Activated CD4-positive, alpha-beta T cell treated with anti-CD3 and anti-CD28 coated beads, Interleukin-2, amount 10 ng/mL, durations not matched to agents 7 days and 5 days (primary cell): Measurements from ENCODE around the gene RPL36. TPM values are rescaled to one million over a fixed set of nuclear protein-coding genes. Genes with fewer than 3 reads are reported as not detected.
"Not testable (repeated sequence)": the region's sequence is repeated elsewhere in the genome, so short reads cannot be mapped to it uniquely, and the experiment has no call there.

Experiments used
- CTCF ChIA-PET: fragments of 350-600 bp; sonication (Branson Sonifier 250); formaldehyde crosslinking; loops from one replicate; lab custom pipeline; 2021; ENCODE audit warnings: antibody characterized with exemption; lab: Charles Lee
- POLR2A ChIA-PET: fragments of 350-600 bp; sonication (Branson Sonifier 250); formaldehyde crosslinking; loops from one replicate; lab custom pipeline; 2021; ENCODE audit warnings: antibody characterized with exemption; lab: Charles Lee
- DNase-seq: peaks from one replicate; pipeline ENCODE4 v3.0.0-alpha.2; 2020
- H3K27ac Mint-ChIP-seq: one replicate; pipeline ENCODE4 v1.8.0; 2021; ENCODE audit warnings: mild to moderate bottlenecking, moderate library complexity, mixed read lengths
- H3K27me3 Mint-ChIP-seq: one replicate; pipeline ENCODE4 v1.8.0; 2021; ENCODE audit warnings: mixed read lengths
- H3K36me3 Mint-ChIP-seq: one replicate; pipeline ENCODE4 v1.8.0; 2021; ENCODE audit warnings: low read depth, mixed read lengths
- H3K4me1 Mint-ChIP-seq: one replicate; pipeline ENCODE4 v1.8.0; 2021; ENCODE audit warnings: mixed read lengths
- H3K4me3 Mint-ChIP-seq: one replicate; pipeline ENCODE4 v1.8.0; 2021; ENCODE audit warnings: mild to moderate bottlenecking, moderate library complexity, mixed read lengths
- H3K9me3 Mint-ChIP-seq: one replicate; pipeline ENCODE4 v1.8.0; 2021; ENCODE audit warnings: mixed read lengths
- total RNA-seq, 2 experiments: library from RNA; stranded (reverse); gene quantifications; one replicate each; pipeline ENCODE4 v1.2.3, GENCODE V29; 2021

The RPL36 gene
- total RNA-seq, 2 experiments from 2014 or later, result 880 to 925 TPM

DNA sequence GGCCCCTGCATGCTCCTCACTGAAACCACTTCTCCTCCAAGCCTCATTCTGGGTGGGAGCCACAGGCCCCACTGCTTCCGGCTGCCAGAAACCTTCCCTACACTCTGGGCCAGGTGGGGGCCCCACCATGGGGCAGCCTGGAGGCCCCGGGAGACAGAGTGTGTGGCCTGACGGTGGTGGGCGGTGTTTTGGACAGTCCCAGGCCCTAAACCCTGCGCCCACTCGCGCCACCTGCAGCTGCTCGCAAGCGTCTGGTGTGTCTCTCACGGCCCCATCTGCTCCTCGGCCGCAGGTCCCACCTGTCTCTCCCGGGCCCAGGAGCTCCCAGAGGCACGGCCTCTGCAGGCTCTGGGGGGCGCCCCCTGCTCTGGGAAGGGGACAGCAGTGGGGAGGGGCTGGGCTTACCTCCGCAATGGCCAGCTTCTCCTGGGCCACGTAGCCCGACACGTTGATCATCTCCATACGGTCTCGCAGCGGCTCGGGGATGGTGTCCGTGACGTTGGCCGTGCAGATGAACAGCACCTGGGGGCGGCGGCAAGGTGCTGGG is 5.6 kb downstream of the RPL36 start:
- no peak overlapping the region for H3K27ac Mint-ChIP-seq
- H3K4me3 Mint-ChIP-seq, result no peak overlapping the region
- POLR2A ChIA-PET, result no interaction called here
- H3K9me3 Mint-ChIP-seq, result no peaks in the 10 kb centered on the region
- no peaks in the 10 kb centered on the region for H3K27me3 Mint-ChIP-seq
- peaks cover 33% of the 10 kb centered on the region for H3K36me3 Mint-ChIP-seq
- CTCF ChIA-PET, result interaction anchor here (1.4 kb wide), 1 partner anchor 109 kb away, joined by 4 read pairs; the partner anchor contains the start of gene NRTN
- no peak for DNase-seq
- H3K4me1 Mint-ChIP-seq, result peaks cover 10% of the 10 kb centered on the region

DNA sequence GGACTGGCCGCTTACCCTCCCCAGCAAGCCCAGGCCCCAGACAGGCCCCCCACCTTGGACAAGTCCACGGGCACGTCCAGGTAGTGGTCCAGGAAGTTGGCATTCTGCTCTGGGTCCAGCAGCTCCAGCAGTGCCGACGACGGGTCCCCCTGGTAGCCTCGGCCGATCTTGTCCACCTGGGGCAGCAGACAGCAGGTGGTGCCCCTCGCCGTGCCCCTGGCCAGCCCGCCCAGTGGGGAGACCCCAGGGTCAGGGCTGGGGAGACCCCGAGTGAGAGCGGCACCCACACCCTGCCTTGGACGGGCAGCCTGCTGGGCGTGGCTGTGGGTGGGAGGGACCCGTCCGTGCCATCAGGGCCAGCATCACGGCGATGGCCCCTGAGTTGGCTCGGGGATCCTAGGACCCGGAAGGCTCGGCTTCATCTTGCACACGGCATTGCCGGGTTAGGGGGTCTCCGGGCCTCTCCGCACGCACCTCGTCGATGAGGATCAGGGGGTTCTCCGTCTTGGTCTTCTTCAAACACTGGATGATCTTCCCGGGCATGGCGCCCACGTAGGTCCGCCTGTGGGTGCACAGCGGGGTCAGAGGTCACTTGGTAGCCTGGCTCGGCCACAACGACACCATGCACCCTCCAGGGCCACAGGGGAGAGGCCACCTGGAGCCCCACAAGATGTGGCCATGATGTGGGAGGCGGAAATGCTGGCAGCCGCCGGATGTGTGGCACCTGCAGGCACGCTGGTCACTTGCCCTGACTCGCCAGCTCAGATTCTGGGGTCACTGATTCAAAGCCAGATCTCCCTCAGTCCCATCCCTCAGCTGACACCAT is 6.3 kb downstream of the RPL36 start:
- Mint-ChIP-seq H3K27me3 (no peaks in the 10 kb centered on the region), H3K4me3 (no peak overlapping the region), H3K4me1 (peaks cover 10% of the 10 kb centered on the region), H3K27ac (peak overlapping the region; percentile 46), H3K9me3 (no peaks in the 10 kb centered on the region), H3K36me3 (peaks cover 33% of the 10 kb centered on the region)
- no peak for DNase-seq
- ChIA-PET CTCF (interaction anchor here (1.2 to 1.4 kb wide), 2 partner anchors 9 to 108 kb away, joined by 3 to 4 read pairs; partner anchors contain the start of gene NRTN), POLR2A (no interaction called here)

DNA sequence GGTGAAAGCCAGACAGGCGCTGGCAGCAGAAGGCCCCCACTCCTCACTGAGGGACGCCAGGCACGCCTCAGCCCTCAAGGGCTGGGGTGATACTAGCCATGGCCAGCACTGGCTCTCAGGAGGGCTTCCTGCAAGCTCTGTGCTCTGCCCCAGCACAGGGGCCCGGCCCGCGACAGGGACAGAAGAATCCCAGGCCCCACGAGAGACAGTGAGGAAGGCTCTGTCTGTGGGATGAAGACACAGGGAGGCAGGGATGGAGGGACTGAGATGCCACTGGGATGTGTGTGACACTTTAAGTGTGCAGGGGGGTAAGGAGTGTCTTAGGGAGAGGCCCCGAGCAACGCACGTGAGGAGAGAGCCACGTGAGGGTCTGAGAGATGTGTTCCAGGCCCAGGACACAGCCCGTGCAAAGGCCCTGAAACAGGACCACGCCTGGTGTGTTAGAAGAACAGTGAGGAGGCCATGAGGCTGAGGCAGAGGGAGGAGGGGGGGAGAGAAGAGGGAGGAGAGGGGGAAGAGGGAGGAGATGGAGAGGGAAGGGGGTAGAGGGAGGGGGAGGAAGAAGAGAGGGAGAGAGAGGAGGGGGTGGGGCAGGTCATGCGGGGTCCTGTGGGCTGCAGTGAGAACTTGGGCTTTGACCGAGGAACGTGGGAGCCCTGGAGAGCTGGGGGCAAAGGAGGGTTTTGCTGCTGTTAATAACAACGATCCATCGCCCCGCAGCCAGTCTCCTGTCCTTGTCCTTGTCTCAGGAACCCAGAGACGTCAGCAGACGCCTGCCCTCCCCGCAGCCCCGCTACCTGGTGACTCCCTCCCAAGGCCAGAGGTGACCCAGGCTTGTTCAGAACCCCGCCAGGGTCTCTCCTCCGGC is 7.2 kb downstream of the RPL36 start:
- no peak overlapping the region for H3K27ac Mint-ChIP-seq
- H3K4me3 Mint-ChIP-seq, result no peak overlapping the region
- peaks cover 35% of the 10 kb centered on the region for H3K36me3 Mint-ChIP-seq
- ChIA-PET POLR2A (no interaction called here), CTCF (interaction anchor here (1.2 kb wide), 1 partner anchor 10 kb away, joined by 3 read pairs; no protein-coding TSS in a partner anchor)
- H3K9me3 Mint-ChIP-seq, result no peaks in the 10 kb centered on the region
- no peaks in the 10 kb centered on the region for H3K27me3 Mint-ChIP-seq
- no peak for DNase-seq
- peaks cover 6% of the 10 kb centered on the region for H3K4me1 Mint-ChIP-seq

DNA sequence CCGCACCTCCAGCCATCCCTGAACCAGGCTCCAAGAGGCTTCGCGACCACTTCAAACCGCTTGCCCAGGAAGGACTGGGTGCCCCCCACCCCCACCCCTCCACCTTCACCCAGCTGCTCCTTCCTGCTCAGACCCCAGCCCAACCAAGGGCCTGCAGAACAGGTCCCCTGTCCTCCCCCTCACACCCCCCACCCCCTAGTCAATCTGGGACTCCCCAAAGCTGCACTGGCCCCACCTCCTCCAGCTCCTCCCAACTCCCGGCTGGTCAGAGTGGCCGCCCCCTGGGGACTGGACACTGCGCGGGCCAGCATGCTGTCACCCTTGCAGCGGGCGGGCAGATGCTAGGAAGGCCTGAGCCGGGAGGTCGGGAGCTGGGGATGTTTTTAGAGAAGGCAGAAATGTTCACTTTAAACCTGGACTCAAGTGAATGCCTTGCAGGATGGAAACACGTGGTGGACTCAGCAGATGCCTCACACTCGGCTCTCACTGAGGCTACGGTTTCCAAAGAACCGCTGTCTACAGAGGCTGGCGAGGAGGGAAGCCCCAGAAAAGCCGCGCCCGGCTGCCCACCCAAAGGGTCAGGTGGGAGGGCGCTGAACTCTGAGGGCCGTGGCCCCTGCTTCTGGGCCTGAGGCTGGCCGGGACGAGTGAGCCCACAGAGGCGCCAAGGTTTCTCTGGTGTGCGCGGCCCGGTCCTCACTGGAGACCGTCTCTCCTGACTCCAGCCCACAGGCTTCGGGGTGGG is 8.0 kb downstream of the RPL36 start:
- ChIA-PET CTCF (no interaction called here), POLR2A (interaction anchor here (0.6 kb wide), 1 partner anchor 72 kb away, joined by 3 read pairs; no protein-coding TSS in a partner anchor)
- no peak overlapping the region for H3K4me3 Mint-ChIP-seq
- H3K9me3 Mint-ChIP-seq, result no peaks in the 10 kb centered on the region
- no peak overlapping the region for H3K27ac Mint-ChIP-seq
- peaks cover 30% of the 10 kb centered on the region for H3K36me3 Mint-ChIP-seq
- no peaks in the 10 kb centered on the region for H3K27me3 Mint-ChIP-seq
- H3K4me1 Mint-ChIP-seq, result no peaks in the 10 kb centered on the region
- no peak for DNase-seq

DNA sequence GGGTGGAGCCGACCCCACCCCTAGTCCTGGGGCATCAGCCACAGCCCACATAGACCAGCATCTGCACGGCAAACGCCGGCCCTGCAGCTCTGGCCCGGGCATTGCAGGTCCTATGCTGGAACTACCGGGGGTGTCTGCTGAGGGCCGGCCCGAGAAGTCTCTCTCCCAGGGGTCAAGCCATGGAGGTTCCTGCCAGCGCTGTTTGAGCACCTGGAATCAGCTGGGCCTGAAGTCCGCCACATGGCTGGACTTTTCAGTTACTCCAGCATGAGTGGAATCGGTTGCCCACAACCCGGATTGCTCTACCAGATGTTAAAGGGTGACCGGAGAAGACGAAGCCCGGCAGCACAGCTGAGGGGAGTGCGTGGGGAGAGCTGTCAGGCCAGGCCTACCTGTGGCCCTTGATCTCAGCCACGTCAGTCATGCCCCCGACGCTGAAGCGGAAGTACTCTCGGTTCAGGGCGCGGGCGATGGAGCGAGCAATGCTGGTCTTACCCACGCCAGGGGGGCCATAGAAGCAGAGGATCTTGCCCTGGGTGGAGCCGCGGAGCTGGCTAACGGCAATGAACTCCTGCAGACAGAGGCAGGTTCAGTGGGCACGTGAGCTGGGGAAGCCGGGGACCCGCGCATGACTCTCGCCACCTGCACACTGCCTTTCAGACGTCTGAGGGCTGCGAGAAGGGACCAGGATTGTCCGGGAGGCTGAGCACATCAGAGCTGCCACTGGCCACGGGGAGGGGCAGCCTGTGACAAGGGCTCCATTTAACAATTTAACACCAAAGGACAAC is 8.7 kb downstream of the RPL36 start:
- Mint-ChIP-seq H3K27ac (no peak overlapping the region), H3K27me3 (no peaks in the 10 kb centered on the region), H3K36me3 (peaks cover 32% of the 10 kb centered on the region), H3K4me1 (no peaks in the 10 kb centered on the region), H3K4me3 (no peak overlapping the region), H3K9me3 (no peaks in the 10 kb centered on the region)
- ChIA-PET CTCF (interaction anchor here (1.1 to 2.2 kb wide), 2 partner anchors 8 to 9 kb away, joined by 4 to 8 read pairs; partner anchors contain the start of gene RPL36), POLR2A (no interaction called here)
- no peak for DNase-seq

- Mint-ChIP-seq H3K9me3 (no peaks in the 10 kb centered on the region), H3K36me3 (peaks cover 28% of the 10 kb centered on the region), H3K27me3 (no peaks in the 10 kb centered on the region), H3K4me3 (no peak overlapping the region), H3K27ac (no peak overlapping the region), H3K4me1 (no peaks in the 10 kb centered on the region)
- DNase-seq, result no peak
- ChIA-PET POLR2A (interaction anchor here (0.6 kb wide), 1 partner anchor 18 kb away, joined by 3 read pairs; no protein-coding TSS in a partner anchor), CTCF (interaction anchor here (1.3 to 2.2 kb wide), 2 partner anchors 9 to 13 kb away, joined by 5 to 8 read pairs; no protein-coding TSS in a partner anchor)
Measured at GRCh38 chr19:5700455-5701092, 10.5 kb downstream of the RPL36 start.

DNA sequence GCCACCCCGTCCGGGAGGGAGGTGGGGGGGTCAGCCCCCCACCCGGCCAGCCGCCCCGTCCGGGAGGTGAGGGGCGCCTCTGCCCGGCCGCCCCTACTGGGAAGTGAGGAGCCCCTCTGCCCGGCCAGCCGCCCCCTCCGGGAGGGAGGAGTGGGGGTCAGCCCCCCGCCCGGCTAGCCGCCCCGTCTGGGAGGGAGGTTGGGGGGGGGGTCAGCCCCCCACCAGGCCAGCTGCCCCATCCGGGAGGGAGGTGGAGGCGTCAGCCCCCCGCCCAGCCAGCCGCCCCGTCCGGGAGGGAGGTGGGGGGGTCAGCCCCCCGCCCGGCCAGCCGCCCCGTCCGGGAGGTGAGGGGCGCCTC is 11.9 kb downstream of the RPL36 start:
- POLR2A ChIA-PET, H3K27me3 Mint-ChIP-seq, H3K9me3 Mint-ChIP-seq, H3K4me3 Mint-ChIP-seq, DNase-seq, H3K4me1 Mint-ChIP-seq, CTCF ChIA-PET, H3K27ac Mint-ChIP-seq: not testable (repeated sequence)
- H3K36me3 Mint-ChIP-seq, result peaks cover 35% of the 10 kb centered on the region

DNA sequence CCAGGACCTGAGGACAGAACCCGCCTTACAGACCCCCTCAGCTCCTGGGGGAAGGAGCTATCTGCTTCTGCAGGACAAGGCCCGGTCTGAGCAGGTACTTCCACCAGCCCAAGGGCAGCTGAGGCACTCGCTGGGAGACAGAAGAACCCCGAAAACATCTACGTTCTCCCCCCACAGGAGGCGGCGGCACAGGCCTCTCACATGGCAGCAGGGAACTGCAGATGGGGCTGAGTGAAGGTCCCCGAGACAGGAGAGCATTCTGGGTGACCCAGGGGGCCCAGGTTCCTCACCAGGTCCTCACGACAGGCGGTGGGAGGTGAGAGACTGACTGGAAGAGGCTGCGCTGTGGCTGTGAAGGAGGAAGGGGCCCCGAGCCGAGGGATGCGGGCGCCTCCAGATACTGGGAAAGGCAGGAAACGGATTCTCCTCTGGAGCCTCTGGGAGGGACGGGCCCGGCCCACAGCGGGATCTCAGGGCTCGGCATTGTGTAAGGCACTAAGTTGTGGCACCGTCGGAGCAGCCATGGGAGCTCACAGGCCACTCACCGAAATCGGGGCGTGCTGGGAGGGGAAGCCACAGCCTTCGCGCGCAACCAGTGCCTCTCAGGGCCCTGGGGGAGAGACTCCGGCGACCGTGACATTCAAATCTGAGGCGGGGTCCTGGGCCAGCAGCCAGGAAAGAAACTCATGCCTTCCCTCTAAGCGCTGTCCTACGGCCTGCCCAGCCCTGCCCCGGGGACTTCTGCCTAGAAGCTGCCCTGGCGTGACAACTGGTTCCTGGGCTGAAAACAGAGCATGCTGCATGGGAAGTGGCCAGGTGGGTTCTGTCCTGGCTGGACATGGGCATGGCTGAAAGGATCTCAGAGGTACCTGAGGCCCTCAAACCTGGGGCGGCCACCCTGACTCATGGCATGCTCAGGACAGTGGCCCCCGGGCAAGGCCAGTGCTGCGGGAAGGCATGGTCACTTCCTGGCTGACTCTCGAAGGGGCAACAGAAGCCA is 14.0 kb downstream of the RPL36 start:
- Mint-ChIP-seq H3K27ac (no peak overlapping the region), H3K4me1 (no peaks in the 10 kb centered on the region), H3K27me3 (no peaks in the 10 kb centered on the region), H3K36me3 (peaks cover 36% of the 10 kb centered on the region), H3K4me3 (no peak overlapping the region), H3K9me3 (no peaks in the 10 kb centered on the region)
- CTCF ChIA-PET, result interaction anchor here (1.6 kb wide), 1 partner anchor 16 kb away, joined by 5 read pairs; no protein-coding TSS in a partner anchor
- POLR2A ChIA-PET, result no interaction called here
- no peak for DNase-seq

GRCh38 chr19:5705552-5705951 is 15.5 kb downstream of the RPL36 start:
- ChIA-PET POLR2A (interaction anchor here (0.8 kb wide), 1 partner anchor 16 kb away, joined by 4 read pairs; no protein-coding TSS in a partner anchor), CTCF (interaction anchor here (0.9 to 1.6 kb wide), 3 partner anchors 14 to 18 kb away, joined by 3 to 6 read pairs (median 5); no protein-coding TSS in a partner anchor)
- Mint-ChIP-seq H3K27ac (no peak overlapping the region), H3K4me1 (no peaks in the 10 kb centered on the region), H3K9me3 (no peaks in the 10 kb centered on the region), H3K4me3 (no peak overlapping the region), H3K27me3 (no peaks in the 10 kb centered on the region), H3K36me3 (peaks cover 34% of the 10 kb centered on the region)
- no peak for DNase-seq

GRCh38 chr19:5706876-5707573 is 16.9 kb downstream of the RPL36 start:
- Mint-ChIP-seq H3K27ac (no peak overlapping the region), H3K36me3 (peaks cover 26% of the 10 kb centered on the region), H3K9me3 (no peaks in the 10 kb centered on the region), H3K27me3 (no peaks in the 10 kb centered on the region), H3K4me1 (no peaks in the 10 kb centered on the region), H3K4me3 (no peak overlapping the region)
- no peak for DNase-seq
- ChIA-PET CTCF (interaction anchor here (1.2 to 3.3 kb wide), 3 partner anchors 13 to 17 kb away, joined by 4 to 13 read pairs (median 11); partner anchors contain the start of genes CATSPERD, LONP1 and RPL36), POLR2A (no interaction called here)
